Adrenal gland (tissue), 5 donors: ENCODE data around the gene CBLN3.

Experiments used
- CTCF ChIP-seq, 6 experiments: fragments of 450-650 bp in 4 of 6; fragments of 200-600 bp in 2 of 6; sonication (generic) in 1 of 6; IDR thresholded peaks; 1 replicate in 5 of 6; 2 replicates in 1 of 6; pipeline versions ENCODE4 v1.5.1 to v1.8.0; 2016 to 2021; ENCODE audit warnings: antibody characterized with exemption in 6 of 6, mild to moderate bottlenecking in 2 of 6, moderate library complexity in 1 of 6
- POLR2A ChIP-seq, 2 donors: fragments of 450-650 bp; IDR thresholded peaks; one replicate each; pipeline ENCODE4 v1.6.1; 2017; ENCODE audit warnings: antibody characterized with exemption in 2 of 2, mild to moderate bottlenecking in 2 of 2, moderate library complexity in 1 of 2
- donor health status: DM: no; HTN: no; CAD: no.

GRCh38 chr14:24473211-24473610, 43.7 kb upstream of the CBLN3 start:
- TF ChIP-seq CTCF (IDR thresholded peaks at IDR 0.05): no peak
- TF ChIP-seq POLR2A (IDR thresholded peaks at IDR 0.05): no peak
